ENCODE measurements around the gene NR4A1. TPM values are rescaled to one million over a fixed set of nuclear protein-coding genes. Genes with fewer than 3 reads are reported as not detected.

The NR4A1 gene
- total RNA-seq, 1 experiment from 2014 or later, result 37.9 TPM

DNA sequence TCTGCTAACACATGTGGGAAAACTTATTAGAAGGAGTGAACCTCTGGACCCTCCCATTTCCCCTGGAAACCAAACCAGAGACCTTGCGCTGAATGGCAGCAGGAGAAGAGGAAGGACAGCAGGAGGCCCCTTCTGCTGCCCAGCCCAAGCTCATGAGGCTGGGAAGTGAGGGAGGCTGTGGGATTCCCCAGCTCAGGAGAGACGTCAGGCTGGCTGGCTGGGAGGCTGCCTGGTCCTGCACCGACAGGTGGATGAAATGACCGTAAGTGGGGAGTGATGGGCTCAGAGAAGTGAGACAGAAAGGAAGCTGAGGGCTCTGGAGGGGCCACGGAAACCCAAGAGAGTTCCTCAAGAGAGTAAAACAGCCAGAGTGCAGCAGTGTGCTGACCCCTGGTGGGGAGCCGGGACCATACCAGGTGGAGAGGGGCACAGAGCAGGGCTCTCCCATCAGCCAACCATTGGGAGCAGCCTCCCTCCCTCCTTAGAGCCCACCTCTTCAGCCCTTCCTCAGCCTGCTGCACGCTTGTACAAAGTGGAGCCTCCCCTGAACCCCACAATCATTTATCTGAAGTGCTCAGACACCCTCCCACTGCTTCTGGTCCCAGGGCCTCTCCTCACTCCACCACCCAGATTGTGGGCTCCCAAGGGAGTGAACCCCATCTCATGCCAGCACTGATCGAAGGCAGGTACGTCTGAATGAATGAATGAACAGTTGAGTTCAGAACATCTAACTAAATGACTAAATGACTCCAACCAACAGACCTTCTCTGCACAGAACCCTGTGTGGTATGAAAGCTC lies 30.5 kb upstream of the NR4A1 start:
- intact Hi-C loops (cut with micrococcal nuclease; ENCODE audit: unreplicated experiment), result loop anchor here (1.0 kb wide), 2 partner anchors 16 to 125 kb away; no protein-coding TSS in a partner anchor
- DNase-seq, result peak; percentile 79 to 83

DNA sequence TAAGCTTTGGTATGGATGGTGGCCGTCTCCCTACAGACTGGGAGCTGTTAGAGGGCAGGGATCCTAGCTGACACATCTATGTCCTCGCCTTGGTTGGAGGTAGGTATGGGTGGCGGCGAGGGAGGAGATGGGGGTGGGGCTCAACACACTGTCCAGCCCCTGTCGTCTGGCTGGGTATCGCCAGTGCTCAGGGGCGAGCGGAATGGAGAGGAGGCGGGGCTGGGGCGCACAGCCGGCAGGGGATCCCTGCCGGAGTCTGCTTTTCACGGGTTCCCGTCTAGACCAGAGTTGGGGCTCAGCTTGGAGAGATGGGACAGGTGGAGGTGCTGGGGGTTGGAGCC lies 28.4 kb upstream of the NR4A1 start:
- intact Hi-C loops (cut with micrococcal nuclease; ENCODE audit: unreplicated experiment), result loop anchor here (1.0 kb wide), 1 partner anchor 30 kb away; no protein-coding TSS in a partner anchor
- Mint-ChIP-seq H3K9me3 (ENCODE audit: unreplicated experiment) (no peaks in the 10 kb centered on the region), H3K27ac (ENCODE audit: unreplicated experiment) (no peak overlapping the region)

More for the DNA sequence above, 30.5 kb upstream of the NR4A1 start:
- Histone ChIP-seq H3K27me3 (replicated peaks; ENCODE audit: control insufficient read depth, insufficient read depth, low read length) (no peaks in the 10 kb centered on the region), H3K4me3 (ENCODE audit: low read depth, low read length) (no peak overlapping the region), H3K36me3 (ENCODE audit: control insufficient read depth, insufficient read depth, low read length) (no peaks in the 10 kb centered on the region), H3K9me3 (no peaks in the 10 kb centered on the region), H3K4me1 (peaks cover 7% of the 10 kb centered on the region; the same call in 1 of the 2 replicates)
- BruUV-seq (replicated peaks), result no TSS peak
- POLR2A ChIA-PET, result interaction anchor here (0.6 kb wide), 1 partner anchor 17 kb away, joined by 3 read pairs; no protein-coding TSS in a partner anchor
- Mint-ChIP-seq H3K9me3 (ENCODE audit: unreplicated experiment) (no peaks in the 10 kb centered on the region), H3K27ac (ENCODE audit: unreplicated experiment) (peak overlapping the region; percentile 14), H3K27me3 (ENCODE audit: insufficient read depth, unreplicated experiment) (no peaks in the 10 kb centered on the region), H3K4me3 (ENCODE audit: unreplicated experiment) (peak overlapping the region; percentile 15), H3K36me3 (ENCODE audit: insufficient read depth, unreplicated experiment) (peaks cover 24% of the 10 kb centered on the region), H3K4me1 (ENCODE audit: low read depth, unreplicated experiment) (peaks cover 29% of the 10 kb centered on the region)
- TF ChIP-seq, protein P1, sequence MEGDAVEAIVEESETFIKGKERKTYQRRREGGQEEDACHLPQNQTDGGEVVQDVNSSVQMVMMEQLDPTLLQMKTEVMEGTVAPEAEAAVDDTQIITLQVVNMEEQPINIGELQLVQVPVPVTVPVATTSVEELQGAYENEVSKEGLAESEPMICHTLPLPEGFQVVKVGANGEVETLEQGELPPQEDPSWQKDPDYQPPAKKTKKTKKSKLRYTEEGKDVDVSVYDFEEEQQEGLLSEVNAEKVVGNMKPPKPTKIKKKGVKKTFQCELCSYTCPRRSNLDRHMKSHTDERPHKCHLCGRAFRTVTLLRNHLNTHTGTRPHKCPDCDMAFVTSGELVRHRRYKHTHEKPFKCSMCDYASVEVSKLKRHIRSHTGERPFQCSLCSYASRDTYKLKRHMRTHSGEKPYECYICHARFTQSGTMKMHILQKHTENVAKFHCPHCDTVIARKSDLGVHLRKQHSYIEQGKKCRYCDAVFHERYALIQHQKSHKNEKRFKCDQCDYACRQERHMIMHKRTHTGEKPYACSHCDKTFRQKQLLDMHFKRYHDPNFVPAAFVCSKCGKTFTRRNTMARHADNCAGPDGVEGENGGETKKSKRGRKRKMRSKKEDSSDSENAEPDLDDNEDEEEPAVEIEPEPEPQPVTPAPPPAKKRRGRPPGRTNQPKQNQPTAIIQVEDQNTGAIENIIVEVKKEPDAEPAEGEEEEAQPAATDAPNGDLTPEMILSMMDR (IDR thresholded peaks at IDR 0.05; ENCODE audit: insufficient read depth in 1 of 2, low read depth in 1 of 2, low read length in 1 of 2, severe bottlenecking in 1 of 2, unreplicated experiment in 1 of 2), result peak; percentile 80 to 96
- CTCF ChIA-PET, result interaction anchor here (0.9 to 6.0 kb wide), 11 partner anchors 9 to 127 kb away, joined by 3 to 54 read pairs (median 12); no protein-coding TSS in a partner anchor

More for the DNA sequence above, 28.4 kb upstream of the NR4A1 start:
- peaks cover 12% of the 10 kb centered on the region; the same call in 1 of the 2 replicates for H3K4me1 ChIP-seq
- CTCF ChIA-PET, result interaction anchor here (0.6 to 6.0 kb wide), 21 partner anchors 9 to 844 kb away, joined by 3 to 102 read pairs (median 7); partner anchors contain the start of gene ATG101
- no TSS peak for BruUV-seq (replicated peaks)
- POLR2A ChIA-PET, result interaction anchor here (0.6 to 1.3 kb wide), 2 partner anchors 10 to 28 kb away, joined by 3 to 7 read pairs; partner anchors contain the start of gene NR4A1
- Mint-ChIP-seq H3K36me3 (ENCODE audit: insufficient read depth, unreplicated experiment) (peaks cover 19% of the 10 kb centered on the region), H3K4me1 (ENCODE audit: low read depth, unreplicated experiment) (peaks cover 34% of the 10 kb centered on the region), H3K4me3 (ENCODE audit: unreplicated experiment) (peak overlapping the region; percentile 90), H3K27me3 (ENCODE audit: insufficient read depth, unreplicated experiment) (no peaks in the 10 kb centered on the region)
- DNase-seq, result peak; percentile 57 to 66
- H3K4me3 ChIP-seq (ENCODE audit: low read depth, low read length), result peak overlapping the region; percentile 75
- H3K9me3 ChIP-seq, result no peaks in the 10 kb centered on the region
- no peaks in the 10 kb centered on the region for H3K36me3 ChIP-seq (ENCODE audit: control insufficient read depth, insufficient read depth, low read length)
- no peaks in the 10 kb centered on the region for H3K27me3 ChIP-seq (replicated peaks; ENCODE audit: control insufficient read depth, insufficient read depth, low read length)
- TF ChIP-seq, protein P1 (IDR thresholded peaks at IDR 0.05; ENCODE audit: insufficient read depth in 1 of 2, low read depth in 1 of 2, low read length in 1 of 2, severe bottlenecking in 1 of 2, unreplicated experiment in 1 of 2), result no peak
